HTERT RPE-1 (cell line): ENCODE data around the gene GALNT10.

ENCODE experiments used
- in situ Hi-C: fragments of 300-500 bp; cut with MboI; formaldehyde crosslinking; loops from 4 replicates; pipeline ENCODE4 v1.14.3; 2020; ENCODE audit warnings: low sequenced_read_pairs

GALNT10 gene

GRCh38 chr5:154260224-154260927, 69.8 kb downstream of the GALNT10 start:
- in situ Hi-C loops: no loop called here

- in situ Hi-C loops: no loop called here
Observed at GRCh38 chr5:154262342-154262741, 71.8 kb downstream of the GALNT10 start.

- in situ Hi-C loops: no loop called here
Observed at GRCh38 chr5:154264549-154265196, 74.1 kb downstream of the GALNT10 start.

GRCh38 chr5:154265197-154265773, 74.8 kb downstream of the GALNT10 start:
- in situ Hi-C loops: no loop called here

- in situ Hi-C loops: no loop called here
Observed at GRCh38 chr5:154267516-154267915, 77.0 kb downstream of the GALNT10 start.

- in situ Hi-C loops: no loop called here
Observed at GRCh38 chr5:154268073-154268472, 77.5 kb downstream of the GALNT10 start.

GRCh38 chr5:154269414-154269813, 78.9 kb downstream of the GALNT10 start:
- in situ Hi-C loops: no loop called here

- in situ Hi-C loops: no loop called here
Observed at GRCh38 chr5:154271466-154271865, 80.9 kb downstream of the GALNT10 start.

- in situ Hi-C loops: no loop called here
Observed at GRCh38 chr5:154271936-154272514, 81.5 kb downstream of the GALNT10 start.

GRCh38 chr5:154273028-154273617, 82.6 kb downstream of the GALNT10 start:
- in situ Hi-C loops: no loop called here

GRCh38 chr5:154273963-154274827, 83.7 kb downstream of the GALNT10 start:
- in situ Hi-C loops: no loop called here

GRCh38 chr5:154274828-154275185, 84.3 kb downstream of the GALNT10 start:
- in situ Hi-C loops: no loop called here

GRCh38 chr5:154275566-154275965, 85.0 kb downstream of the GALNT10 start:
- in situ Hi-C loops: no loop called here

GRCh38 chr5:154276261-154276972, 85.9 kb downstream of the GALNT10 start:
- in situ Hi-C loops: no loop called here

- in situ Hi-C loops: no loop called here
Observed at GRCh38 chr5:154276973-154277331, 86.4 kb downstream of the GALNT10 start.

- in situ Hi-C loops: no loop called here
Observed at GRCh38 chr5:154277499-154277898, 87.0 kb downstream of the GALNT10 start.

GRCh38 chr5:154278186-154278585, 87.7 kb downstream of the GALNT10 start:
- in situ Hi-C loops: no loop called here

- in situ Hi-C loops: no loop called here
Observed at GRCh38 chr5:154278908-154279307, 88.4 kb downstream of the GALNT10 start.

- in situ Hi-C loops: no loop called here
Observed at GRCh38 chr5:154284433-154284832, 93.9 kb downstream of the GALNT10 start.
